ENCODE measurements around the gene SPDYE4.

DNA sequence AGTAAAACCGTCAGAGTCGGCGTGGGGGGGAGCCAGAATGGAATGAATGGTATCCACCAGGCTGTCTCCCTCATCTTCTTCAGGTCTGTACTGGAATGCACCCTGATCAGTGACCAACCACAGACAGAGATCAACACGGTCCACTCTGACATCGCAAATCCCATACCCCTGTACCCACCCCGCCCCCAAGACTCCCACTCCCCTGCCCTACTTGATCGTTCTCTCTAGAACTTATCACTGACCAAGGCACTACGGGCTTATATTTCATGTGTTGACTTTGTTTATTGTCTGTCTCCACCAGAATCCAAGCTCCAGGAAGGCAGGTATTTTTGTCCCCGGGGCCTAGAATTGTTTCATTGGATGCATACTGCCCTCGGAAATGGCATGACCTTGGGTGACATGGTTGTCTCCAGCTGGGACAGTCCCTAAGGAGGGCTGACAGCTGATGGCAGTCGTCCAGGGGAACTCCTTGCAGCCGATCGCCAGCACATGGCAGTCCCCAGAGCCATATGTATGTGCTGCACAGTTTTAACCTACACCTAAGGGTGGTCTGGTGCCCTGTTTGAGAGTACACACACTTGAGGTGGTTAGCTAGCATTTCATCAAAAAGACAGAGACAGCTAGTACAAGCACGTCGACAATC lies 41.3 kb upstream of the SPDYE4 start:
- TF ChIP-seq POLR2A (IDR thresholded peaks at IDR 0.05): no peak
- TF ChIP-seq, protein P1, sequence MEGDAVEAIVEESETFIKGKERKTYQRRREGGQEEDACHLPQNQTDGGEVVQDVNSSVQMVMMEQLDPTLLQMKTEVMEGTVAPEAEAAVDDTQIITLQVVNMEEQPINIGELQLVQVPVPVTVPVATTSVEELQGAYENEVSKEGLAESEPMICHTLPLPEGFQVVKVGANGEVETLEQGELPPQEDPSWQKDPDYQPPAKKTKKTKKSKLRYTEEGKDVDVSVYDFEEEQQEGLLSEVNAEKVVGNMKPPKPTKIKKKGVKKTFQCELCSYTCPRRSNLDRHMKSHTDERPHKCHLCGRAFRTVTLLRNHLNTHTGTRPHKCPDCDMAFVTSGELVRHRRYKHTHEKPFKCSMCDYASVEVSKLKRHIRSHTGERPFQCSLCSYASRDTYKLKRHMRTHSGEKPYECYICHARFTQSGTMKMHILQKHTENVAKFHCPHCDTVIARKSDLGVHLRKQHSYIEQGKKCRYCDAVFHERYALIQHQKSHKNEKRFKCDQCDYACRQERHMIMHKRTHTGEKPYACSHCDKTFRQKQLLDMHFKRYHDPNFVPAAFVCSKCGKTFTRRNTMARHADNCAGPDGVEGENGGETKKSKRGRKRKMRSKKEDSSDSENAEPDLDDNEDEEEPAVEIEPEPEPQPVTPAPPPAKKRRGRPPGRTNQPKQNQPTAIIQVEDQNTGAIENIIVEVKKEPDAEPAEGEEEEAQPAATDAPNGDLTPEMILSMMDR (IDR thresholded peaks at IDR 0.05 in 4 of 5, conservative IDR thresholded peaks at IDR 0.05 in 1 of 5): no peak
